T follicular helper cell (primary cell): Measurements from ENCODE around the gene SDR42E1.
A peak's percentile ranks its signal among the peaks of the same experiment; 100 is the strongest.

Experiments
- DNase-seq: peaks from one replicate; pipeline ENCODE4 v3.0.0-alpha.2; 2020; ENCODE audit warnings: low read depth
- total RNA-seq, 2 experiments: gene quantifications; one replicate each; lab custom pipeline; 2026; lab: John Stamatoyannopoulos, UW

The SDR42E1 gene
- total RNA-seq, result 14.2 to 14.8 reads per million in 2 experiments

GRCh38 chr16:82011199-82011641, at the start of gene SDR42E1:
Gene SDR42E1 (minus strand): TSS chr16:82011470. CDS start chr16:82000858, 10,612 bp downstream.
- DNase-seq, result peak; percentile 48

- no peak for DNase-seq
Measured at GRCh38 chr16:82059983-82060421, 48.7 kb upstream of the SDR42E1 start.

GRCh38 chr16:82059161-82059982, 48.1 kb upstream of the SDR42E1 start:
- DNase-seq, result no peak

GRCh38 chr16:82056550-82056896, 45.3 kb upstream of the SDR42E1 start:
- no peak for DNase-seq

- no peak for DNase-seq
Measured at GRCh38 chr16:82055728-82056549, 44.7 kb upstream of the SDR42E1 start.

- DNase-seq, result no peak
Measured at GRCh38 chr16:82055117-82055516, 43.8 kb upstream of the SDR42E1 start.

GRCh38 chr16:82051656-82052055, 40.4 kb upstream of the SDR42E1 start:
- DNase-seq, result no peak

GRCh38 chr16:82050909-82051357, 39.7 kb upstream of the SDR42E1 start:
- no peak for DNase-seq

- DNase-seq, result no peak
Measured at GRCh38 chr16:82050506-82050905, 39.2 kb upstream of the SDR42E1 start.

- no peak for DNase-seq
Measured at GRCh38 chr16:82049484-82049883, 38.2 kb upstream of the SDR42E1 start.

GRCh38 chr16:82047787-82048186, 36.5 kb upstream of the SDR42E1 start:
- no peak for DNase-seq

GRCh38 chr16:82047374-82047773, 36.1 kb upstream of the SDR42E1 start:
- DNase-seq, result no peak

GRCh38 chr16:82046941-82047340, 35.7 kb upstream of the SDR42E1 start:
- DNase-seq, result no peak

GRCh38 chr16:82046541-82046940, 35.3 kb upstream of the SDR42E1 start:
- no peak for DNase-seq

- DNase-seq, result no peak
Measured at GRCh38 chr16:82045465-82045864, 34.2 kb upstream of the SDR42E1 start.

GRCh38 chr16:82044585-82044911, 33.3 kb upstream of the SDR42E1 start:
- DNase-seq, result no peak

- no peak for DNase-seq
Measured at GRCh38 chr16:82043680-82044584, 32.7 kb upstream of the SDR42E1 start.

GRCh38 chr16:82042846-82043245, 31.6 kb upstream of the SDR42E1 start:
- no peak for DNase-seq

- no peak for DNase-seq
Measured at GRCh38 chr16:82042144-82042543, 30.9 kb upstream of the SDR42E1 start.

- no peak for DNase-seq
Measured at GRCh38 chr16:82041542-82041941, 30.3 kb upstream of the SDR42E1 start.

GRCh38 chr16:82040296-82040695, 29.0 kb upstream of the SDR42E1 start:
- no peak for DNase-seq

GRCh38 chr16:82037666-82038065, 26.4 kb upstream of the SDR42E1 start:
- DNase-seq, result no peak
